ENCODE measurements around the gene RAB6B.

RAB6B gene

DNA sequence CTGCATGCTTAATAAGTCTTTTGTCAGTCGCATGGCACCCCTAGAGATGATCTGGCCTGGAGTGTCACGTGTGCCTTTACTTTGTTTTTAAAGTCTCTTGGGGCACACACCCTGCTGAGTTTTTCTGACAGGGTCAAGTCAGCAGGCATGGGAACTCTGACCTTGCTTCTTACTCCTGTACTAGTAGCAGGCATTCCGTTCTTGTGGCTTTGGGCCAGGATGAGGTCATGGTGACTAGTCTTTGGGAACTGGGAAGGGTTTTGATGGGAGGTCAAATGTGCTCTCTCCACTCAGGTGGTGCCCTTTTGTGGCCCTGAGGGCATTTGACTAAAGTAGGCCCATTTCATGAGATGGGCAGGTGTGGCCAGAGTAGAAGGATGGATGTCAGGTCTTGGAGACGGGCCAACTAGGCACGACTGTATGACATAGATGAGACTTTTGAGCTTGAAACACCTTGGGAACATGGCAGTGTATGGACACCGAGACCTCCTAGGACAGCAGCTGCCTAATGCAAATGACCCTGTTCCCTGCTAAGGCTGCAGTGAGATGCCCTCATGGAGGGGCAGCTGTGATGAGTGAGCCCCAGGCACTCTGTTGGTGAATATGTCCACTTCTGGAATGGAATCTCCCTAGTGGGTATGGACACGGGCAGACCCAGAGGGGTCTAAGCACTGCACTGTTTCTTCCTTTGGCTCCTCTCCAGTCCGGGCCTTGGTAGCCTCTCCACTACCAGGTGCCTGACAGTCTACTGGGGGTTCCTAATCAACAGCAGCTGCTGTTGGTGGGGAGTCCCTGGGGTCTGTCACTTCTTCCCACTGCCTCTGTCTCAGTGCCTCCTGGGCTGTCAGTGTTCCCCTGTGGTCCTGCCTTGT lies 73.7 kb downstream of the RAB6B start:
- no peak for DNase-seq (ENCODE audit: low spot score)
- Histone ChIP-seq H3K27ac (no peak overlapping the region), H3K4me3 (no peak overlapping the region)
- TF ChIP-seq, protein P1, sequence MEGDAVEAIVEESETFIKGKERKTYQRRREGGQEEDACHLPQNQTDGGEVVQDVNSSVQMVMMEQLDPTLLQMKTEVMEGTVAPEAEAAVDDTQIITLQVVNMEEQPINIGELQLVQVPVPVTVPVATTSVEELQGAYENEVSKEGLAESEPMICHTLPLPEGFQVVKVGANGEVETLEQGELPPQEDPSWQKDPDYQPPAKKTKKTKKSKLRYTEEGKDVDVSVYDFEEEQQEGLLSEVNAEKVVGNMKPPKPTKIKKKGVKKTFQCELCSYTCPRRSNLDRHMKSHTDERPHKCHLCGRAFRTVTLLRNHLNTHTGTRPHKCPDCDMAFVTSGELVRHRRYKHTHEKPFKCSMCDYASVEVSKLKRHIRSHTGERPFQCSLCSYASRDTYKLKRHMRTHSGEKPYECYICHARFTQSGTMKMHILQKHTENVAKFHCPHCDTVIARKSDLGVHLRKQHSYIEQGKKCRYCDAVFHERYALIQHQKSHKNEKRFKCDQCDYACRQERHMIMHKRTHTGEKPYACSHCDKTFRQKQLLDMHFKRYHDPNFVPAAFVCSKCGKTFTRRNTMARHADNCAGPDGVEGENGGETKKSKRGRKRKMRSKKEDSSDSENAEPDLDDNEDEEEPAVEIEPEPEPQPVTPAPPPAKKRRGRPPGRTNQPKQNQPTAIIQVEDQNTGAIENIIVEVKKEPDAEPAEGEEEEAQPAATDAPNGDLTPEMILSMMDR (IDR thresholded peaks at IDR 0.05): no peak

DNA sequence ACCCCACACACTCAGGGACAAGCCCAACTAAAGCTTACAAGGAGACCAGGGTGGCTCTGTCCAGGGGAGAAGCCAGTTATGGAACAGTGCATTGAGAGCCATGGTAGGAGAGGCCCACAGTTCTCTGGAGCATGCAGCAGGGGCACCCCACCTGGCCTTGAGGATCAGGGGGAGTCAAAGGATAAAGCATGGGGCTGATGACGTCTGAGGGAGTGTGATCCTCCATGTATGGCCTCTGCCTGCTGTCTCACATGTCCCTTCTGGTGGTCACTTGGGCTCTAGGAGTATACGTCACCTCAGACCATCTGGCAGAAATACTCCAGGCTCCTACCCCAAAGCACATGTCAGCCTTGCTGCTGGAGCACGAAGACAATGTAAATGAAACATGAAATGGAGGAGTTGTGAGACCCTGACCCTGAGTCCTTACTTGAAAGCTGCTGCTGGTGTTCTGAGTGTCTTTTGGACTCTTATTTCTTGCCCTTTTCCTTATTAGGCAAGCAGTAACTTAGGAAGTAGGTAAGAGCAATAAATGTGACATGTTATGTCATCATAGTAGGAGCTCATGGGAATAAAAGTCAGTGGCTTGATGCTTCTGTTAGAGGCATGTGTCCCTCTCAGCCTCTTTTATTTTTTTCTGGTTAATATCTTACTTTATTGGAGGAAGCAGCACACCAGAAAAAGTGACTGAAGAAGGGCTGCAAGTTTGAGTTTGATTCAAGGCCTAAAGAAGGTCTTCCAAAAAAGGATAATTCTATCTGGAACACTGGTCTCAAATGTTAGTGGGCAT lies 74.6 kb downstream of the RAB6B start:
- Histone ChIP-seq H3K27ac (no peak overlapping the region), H3K4me3 (no peak overlapping the region)
- DNase-seq (ENCODE audit: low spot score): no peak
- TF ChIP-seq, protein P1 (IDR thresholded peaks at IDR 0.05): no peak

DNA sequence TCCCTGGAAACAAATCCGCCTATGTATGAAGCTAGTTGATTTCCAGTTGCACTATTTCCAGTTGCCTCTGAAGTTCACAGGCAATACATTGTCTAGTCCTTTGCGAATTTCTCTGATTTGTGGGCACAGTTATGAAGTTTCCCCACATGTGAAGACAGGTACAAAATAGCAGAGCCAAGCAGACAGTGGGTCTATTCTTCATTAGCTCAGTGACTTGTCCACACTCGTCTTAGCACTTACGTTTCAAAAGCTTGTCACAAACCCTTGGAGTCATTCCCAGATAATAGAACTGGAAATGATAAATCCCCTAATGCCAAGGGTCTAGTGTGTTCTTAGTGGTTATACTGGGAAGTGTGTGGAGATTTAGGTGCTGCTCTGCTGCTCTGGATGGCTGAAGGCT lies 75.6 kb downstream of the RAB6B start:
- H3K27ac ChIP-seq: no peak overlapping the region
- TF ChIP-seq, protein P1 (IDR thresholded peaks at IDR 0.05): no peak
- no peak for DNase-seq (ENCODE audit: low spot score)
- no peak overlapping the region for H3K4me3 ChIP-seq

DNA sequence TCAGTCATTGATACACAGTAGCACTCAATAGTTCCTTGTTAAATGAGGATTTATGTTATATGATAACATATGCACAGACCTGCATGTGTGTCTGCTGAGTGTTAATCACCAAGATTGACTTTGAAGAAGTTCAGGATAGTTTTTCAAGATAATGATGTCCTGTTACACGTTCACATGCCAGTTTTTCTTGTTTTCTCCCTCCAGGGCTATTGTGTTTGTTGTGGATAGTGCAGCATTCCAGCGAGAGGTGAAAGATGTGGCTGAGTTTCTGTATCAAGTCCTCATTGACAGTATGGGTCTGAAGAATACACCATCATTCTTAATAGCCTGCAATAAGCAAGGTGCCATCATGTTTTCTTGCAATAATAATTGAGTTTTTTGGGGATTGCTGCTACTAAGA lies 80.3 kb downstream of the RAB6B start:
- no peak overlapping the region for H3K4me3 ChIP-seq
- TF ChIP-seq, protein P1 (IDR thresholded peaks at IDR 0.05): no peak
- no peak overlapping the region for H3K27ac ChIP-seq
- no peak for DNase-seq (ENCODE audit: low spot score)

DNA sequence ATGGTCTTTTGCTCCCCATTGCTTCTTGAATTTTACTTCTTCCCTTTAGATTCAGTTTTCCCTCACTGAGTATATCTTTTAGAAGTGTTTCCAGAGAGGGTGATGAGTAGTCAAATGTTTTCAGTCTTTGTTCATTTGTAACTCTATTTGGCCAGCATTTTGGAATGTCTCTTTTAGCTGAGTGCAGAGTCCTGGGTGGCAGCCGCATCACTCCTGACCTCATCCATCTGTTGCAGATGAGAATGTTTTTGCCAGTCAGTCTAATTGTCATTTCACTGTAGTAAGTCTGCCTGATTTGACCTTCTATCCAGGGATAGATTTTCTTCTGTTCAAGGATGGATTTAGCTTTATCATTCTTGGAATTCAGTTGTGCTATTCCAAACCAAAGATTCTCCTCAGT lies 82.8 kb downstream of the RAB6B start:
- no peak for DNase-seq (ENCODE audit: low spot score)
- TF ChIP-seq, protein P1 (IDR thresholded peaks at IDR 0.05): no peak
- no peak overlapping the region for H3K27ac ChIP-seq
- H3K4me3 ChIP-seq: no peak overlapping the region

DNA sequence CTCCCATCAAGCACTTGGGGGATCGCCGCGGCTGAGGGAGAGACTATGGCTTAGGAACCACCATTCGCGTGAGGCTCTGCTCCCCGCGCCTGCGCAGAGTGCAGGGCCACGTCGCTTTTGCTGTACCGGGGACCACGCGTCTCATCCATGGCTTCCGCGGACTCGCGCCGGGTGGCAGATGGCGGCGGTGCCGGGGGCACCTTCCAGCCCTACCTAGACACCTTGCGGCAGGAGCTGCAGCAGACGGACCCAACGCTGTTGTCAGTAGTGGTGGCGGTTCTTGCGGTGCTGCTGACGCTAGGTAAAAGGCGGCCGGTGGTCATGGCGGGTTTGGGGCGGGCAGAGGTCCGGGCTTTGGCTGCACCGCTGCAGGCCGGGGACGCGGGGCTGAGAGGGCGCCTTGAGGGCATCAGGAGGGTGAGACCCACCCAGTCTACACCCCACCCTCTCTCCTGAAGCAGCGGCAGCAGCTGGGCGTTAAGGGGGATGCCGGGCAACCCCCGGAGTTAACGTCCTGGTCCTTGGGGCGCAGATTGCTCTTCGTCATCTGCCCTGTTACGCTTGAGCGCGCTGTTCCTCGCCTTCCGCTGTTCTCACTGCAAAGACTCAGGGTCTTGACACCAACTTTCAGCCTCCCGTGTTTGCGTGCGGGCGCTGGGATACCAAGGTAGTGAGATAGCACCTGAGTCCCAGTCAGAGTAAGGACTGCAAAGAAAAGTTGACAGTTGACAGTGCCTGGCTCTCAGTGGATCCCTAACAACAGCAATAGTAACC lies 89.8 kb downstream of the RAB6B start, which contains the start of gene SRPRB:
Gene SRPRB, plus strand, starts transcription at position 114 of the 774 bp plus-strand sequence. Its CDS starts 34 bp downstream, at position 148.
- H3K27ac ChIP-seq: peak within 1 kb of the TSS; percentile 51 to 65
- TF ChIP-seq, protein P1 (IDR thresholded peaks at IDR 0.05): no peak
- peak within 1 kb of the TSS; percentile 95 for H3K4me3 ChIP-seq
- peak; percentile 95 for DNase-seq (ENCODE audit: low spot score)

All from coronary artery (tissue), 2 donors.